SIG-M5 (cell line): ENCODE data around the gene THRA.

Source experiments
- DNase-seq: peaks from one replicate; lab custom pipeline; 2025; lab: John Stamatoyannopoulos, UW

THRA gene

DNA sequence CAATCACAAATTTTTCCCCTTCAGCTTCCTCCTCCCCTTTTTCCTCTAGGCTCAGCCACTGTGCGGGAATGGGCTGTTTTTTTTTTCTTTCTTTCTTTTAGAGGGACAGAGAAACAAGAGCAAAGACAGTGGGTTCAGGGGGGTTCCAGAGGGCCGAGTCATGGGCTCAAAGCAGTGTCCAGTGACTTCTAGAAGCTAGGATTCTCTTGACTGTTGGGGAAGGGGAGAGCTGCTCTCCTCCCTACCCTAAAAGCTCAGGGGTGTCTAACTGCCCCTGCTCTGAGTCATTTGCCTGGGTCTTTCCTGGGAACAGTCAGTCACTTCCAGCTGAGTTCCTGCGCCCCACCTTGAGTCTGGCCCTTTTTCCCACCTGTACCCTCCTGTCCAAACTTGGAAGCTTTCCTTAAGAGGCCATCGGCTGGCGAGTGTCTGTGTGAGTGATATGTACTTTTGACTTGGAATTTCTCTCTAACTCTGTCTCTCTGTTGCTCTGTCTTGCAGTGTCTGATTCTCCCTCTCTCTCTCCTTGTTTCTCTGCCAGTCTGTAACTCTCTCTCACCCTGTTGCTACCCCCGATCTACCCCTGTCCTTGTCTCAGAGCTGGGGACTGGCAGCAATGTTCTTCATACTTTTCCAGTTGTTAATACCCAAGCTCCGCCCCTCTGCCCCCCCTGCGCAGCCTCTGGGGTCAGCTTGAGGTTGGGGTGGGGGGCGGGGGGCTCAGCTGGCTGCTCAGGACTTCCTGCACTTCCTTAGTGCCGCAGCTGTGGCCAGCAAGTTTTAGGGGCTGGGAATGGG lies 2.4 kb downstream of the THRA start:
- DNase-seq: no peak

DNA sequence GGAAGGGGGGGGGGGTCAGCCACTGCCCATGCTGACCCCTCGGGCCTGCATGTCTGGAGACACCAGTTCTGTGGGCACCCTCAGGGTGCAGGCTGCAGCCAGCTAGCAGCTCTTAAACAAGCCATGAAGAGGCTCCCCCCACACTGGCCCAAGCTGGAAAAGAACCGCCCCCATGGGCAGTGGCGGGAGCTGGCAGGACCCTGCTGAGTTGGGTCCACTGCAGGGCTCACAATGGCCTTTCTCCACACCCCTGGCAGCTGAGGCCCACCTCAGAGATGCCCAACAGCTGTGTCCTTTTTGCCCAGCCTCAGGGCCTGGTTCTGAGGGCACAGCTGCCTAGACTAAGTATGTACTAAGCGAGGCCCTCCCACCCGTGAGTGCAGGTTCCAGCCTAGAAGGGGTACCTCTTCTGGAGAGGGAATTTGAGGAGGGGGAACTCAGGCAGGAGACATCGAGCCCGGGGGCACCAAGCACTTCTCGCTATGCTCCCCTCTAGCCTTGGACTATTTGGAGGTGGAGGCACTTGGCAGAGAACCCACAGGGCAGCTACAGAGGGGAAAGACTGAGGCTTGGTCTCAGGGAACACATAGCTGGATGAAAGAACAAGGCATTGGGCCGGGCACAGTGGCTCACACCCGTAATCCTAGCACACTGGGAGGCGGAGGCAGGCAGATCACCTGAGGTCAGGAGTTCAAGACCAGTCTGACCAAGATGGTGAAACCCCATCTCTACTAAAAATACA lies 3.2 kb downstream of the THRA start:
- no peak for DNase-seq

DNA sequence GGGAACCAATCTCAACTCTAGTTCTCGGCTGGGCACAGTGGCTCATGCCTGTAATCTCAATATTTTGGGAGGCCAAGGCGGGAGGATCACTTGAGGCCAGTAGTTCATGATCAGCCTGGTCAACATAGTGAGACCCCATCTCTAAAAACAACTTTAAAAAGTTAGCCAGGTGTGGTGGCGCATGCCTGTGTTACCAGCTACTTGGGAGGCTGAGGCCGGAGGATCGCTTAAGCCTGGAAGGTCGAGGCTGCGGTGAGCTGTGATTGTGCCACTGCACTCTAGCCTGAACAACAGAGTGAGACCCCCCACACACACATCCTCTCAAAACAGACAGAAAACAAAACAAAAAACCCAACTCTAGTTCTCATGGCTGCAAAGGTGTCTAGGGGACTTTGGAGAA lies 4.9 kb downstream of the THRA start:
- no peak for DNase-seq

DNA sequence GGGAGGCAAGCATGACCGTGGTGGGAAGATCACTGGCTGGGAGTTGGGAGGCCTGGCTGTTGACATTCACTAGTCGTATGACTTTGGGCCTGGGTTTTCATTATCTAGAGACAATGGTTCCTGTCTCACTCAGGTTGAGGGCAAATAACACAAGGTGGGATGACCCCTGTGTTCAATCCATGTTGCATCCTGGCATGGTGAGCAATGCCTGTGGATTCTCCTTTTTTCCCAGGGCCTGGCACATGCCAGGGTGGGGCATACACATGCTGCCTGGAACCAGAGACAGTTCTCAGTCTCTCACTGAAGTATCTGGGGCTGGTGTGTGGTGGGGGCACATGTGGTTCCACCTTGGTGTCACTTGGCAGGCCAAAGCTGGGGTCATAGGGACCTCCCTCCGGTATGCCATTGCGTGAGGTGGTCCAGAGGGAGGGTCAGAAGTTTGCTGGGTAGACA lies 5.4 kb downstream of the THRA start:
- no peak for DNase-seq

DNA sequence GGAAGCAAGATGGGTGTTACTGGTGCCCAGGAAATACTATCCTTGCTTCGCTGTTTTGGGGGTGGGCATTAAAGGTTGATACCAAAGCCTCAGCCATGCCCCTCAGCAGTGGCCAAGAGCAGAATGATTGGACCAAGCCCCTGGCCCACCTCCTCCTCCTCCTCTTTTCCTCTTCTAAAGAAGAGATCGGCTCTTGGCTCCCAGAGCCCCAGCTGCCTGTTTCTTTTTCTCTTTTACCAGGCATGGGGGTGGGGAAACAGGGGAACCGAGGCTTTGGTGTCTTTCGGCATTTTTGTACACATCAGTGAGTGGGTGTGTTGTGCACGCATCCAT lies 5.8 kb downstream of the THRA start:
- no peak for DNase-seq

DNA sequence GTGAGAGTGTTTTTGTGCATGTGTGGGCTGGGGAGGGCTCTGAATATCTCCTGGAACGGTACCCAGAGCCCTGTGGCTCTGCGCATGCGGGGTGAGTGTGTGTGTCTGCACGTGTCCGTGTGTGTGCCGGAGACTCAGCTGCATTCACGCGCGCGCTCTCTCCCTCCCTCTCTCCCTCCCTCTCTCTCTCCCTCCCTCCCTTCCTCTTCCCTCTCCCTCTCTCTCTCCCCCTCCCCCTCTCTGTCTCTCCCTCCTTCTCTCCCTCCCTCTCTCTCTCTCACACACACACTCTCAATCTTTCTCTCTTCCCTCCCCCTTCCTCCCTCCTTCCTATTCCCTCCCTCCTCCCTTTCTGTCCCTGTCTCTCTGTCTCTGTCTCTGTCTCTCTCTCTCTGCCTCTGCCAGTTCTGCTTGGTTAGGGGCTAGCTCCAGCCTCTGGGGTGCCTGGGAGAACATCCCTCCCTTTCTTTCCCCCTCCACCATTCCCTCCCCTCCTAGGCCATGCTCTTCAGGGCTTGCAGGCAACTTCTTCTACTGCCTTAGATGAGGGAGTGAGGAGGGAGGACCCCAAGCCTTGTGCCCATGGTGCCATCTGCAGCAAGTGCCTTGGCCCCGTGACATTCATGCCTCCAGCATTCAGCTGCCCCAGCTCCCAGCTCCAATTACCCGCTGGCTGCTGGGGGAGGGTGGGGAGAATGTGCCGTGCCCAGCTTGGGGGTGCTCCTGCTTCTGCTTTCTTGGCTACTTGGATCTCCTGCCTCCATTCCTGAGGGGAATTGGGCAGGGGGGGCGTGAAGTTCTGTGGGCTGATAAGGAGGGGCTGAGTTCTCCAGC lies 6.4 kb downstream of the THRA start:
- DNase-seq: no peak

DNA sequence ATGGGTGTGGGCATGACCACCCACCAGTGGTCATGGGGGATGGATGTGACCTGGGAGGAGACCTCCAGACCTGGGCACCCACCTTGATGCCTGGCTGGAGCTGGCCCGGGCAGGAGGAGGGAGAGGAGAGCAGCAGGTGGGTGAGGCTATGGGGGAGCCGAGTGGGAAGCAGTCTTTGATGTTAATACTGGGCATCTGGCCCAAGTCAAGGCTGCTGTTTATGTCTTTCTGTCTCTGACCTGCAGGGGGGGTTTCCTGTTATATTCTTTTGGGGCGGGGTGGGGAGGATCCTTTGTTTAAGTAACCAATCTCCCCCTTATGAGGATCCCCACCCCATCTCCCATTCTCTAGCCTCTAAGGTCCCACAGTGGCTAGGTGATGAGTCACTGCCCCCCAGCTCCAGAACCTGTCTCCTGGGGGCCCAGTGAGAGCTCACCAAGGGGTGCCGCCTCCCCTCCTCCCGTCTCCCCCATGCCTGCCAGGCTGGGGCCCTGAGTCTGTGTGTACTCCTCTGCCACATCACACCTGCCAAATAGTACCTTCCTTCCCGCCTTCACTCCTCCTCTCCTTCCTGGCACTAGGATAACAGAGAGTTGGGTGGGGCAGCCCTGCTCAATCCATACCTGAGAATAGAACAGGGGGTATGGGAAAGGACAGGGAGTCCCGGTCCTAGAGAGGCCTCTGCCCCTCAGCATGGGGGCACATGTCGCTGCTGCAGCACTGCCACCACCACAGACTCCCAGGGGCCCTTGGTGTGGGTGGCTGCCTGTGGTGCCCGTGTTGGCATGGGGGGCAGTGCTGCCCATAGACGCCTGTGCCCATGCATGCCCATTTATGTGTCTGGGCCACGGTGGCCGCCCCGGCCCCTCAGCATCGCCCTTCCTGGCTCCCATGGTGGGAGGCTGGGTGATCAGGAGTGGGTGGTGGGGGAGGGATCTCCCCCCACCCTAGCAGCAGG lies 7.3 kb downstream of the THRA start:
- DNase-seq: no peak

DNA sequence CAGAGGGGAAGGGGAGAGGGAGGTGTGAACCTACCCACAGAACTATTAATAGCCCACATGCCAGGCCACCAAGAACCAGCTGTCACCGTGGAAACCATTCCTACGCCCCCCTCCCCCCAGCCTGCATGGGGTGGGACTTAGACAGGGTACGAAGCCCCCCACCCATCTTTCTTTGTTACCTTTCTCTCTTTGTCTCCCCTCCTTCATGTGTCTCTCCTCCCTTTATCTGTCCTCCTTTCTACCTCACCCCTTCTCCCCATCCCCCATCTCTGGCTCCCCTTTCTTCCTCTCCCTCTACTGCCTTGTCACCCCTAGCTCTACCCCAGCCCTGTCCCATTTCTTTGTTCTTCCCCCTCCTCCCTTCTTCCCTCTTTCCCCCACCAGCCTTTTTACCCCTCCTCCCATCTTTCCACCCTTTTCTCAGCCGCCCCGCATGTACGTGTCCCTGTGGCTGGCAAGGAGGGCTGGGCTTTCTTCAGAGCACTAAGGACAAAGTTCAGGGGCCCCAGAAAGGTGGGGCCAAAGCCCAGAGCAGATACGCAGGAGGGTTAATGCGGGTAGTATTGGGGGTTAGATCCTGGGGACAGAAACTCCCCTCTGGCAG lies 8.0 kb downstream of the THRA start:
- DNase-seq: no peak

DNA sequence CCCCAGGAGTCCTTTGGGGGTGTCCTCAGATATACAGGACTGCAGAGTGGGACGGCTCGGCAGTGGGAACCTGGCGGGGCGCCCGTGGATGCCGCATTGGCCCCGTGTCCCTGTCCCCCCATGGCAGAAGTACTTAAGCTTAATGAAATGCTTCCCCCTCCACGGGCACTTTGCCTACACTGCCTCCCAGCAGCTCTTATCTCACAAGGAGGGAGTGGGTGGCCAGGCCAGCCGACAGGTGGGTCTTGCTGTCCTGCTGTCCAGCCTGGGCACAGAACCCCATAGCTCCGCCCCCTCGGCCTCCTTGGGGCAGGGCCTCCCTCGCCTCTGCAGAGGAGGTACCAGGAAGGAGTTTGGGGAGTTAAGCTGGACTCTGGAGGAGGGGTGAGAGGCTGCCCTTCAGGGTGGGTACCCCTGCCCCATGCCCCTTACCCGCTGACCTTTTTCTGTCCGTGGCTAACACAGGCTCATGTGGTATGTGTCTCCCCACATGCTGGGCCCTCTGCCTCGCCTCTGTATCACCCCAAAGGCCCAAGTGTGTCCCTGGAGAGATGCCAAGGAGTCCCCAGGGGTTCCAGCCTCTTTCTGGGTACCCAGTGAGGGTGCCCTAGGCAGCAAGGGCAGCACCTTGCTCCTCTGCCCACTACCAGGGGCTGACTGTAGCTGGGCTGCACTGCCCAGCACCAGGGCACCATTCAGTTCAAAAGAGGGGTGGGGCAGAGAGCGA lies 8.7 kb downstream of the THRA start:
- DNase-seq: no peak

DNA sequence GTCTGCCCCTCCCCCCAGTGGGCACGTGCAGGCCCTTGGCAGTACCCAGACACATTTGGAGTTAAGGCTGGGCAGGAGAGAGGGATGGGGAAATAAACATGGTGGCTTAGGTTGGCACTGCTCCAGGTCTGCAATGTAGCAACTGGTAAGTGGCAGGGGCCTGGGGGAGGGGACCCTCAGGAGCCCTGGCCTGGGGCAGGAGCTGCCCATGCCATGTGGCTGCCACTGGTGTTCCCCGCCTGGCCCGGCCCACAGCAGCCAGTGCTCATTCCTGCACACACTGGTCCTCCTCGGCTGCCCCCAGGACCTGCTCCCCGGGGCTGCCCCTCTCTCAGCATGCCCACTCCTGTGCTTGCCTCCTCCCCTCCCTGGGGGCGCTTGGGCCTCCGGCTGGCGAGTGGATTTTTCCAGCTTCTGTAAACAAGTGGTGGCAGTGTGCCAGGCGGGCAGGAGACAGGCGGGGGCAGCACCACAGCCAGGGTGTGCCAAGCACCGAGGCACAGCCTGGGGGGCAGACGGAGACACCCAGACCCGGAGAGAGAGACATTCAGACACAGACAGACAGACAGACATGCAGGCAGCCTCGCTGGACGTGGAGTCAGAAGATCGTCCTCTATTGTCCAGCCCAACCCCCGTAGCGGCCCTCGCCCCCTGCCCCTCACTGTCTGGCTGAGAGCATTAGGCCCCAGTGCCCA lies 9.4 kb downstream of the THRA start:
- no peak for DNase-seq

DNA sequence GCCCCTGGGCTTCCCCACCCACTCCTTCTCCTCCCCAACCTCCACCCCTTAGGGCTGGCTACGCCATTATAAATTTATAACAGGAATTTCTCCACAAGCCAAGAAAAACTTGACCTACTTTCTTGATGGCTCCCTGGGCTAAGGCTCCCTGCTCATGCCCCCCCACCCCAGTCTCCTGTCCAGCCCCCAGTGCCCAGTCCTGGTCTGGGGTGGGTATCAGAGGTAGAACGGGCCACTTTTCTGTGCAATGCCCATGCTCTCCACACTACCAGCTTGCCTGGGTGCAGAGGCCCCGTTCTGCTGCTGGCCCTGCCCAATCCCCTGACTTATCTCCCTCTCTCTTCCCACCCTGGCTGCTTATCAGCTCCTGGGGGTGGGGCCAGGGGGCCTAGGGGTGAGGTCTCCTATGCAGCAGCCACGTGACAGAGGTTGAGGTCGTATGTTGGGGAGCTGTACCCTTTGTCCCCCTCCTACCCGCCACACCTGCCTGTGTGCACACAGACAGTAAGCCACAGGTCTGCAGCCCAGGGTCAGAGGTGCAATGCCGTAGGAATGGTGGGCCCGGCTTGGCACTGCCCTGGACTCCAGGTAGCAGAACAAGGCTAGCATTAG lies 10.1 kb downstream of the THRA start:
- DNase-seq: no peak

DNA sequence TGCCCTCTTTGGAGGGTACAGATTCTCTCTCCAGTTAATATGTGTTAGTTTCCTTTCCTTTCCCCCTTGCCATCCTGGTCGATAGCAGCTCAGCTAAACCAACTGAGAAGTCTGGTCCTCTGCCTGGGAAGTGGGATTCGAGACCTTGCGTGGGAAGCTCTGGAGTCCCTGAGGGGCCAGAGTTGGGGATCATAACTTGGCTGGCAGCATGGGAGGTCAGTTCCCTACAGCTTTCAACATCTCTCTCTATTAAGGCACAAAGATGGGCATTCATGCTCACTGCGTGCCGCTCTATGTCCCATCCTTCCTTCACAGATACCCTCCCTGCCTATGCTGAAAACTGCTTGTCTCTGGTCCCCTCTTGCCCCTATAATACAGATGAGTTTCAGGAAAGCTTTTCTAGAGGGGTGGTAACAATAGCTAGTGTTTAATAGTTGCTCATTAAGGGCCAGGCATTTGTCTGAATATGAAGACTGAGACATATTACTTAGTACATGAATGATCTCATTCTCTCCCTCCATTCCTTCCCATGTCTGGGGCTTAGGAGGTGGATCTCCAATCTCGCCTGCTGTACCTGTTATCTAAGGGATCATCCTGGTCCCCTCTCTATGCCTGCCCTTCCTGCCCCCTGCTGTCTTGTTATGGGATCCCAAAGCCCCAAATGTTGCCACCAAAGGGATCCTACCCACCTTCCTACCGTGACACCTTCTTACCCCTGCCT lies 10.8 kb downstream of the THRA start:
- no peak for DNase-seq

DNA sequence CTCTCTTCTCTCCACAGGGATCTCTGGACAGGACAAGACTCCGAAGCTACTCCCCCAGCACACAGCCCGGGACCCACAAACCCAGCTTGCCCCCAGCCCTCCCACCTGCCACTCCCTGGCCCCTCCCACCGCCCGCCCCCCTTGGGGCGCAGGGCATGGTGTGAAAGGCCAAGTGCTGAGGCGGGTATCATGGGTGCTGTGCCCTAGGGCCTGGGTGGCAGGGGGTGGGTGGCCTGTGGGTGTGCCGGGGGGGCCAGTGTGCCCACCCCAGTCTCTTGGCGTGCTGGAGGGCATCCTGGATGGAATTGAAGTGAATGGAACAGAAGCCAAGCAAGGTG lies 11.4 kb downstream of the THRA start:
- no peak for DNase-seq

DNA sequence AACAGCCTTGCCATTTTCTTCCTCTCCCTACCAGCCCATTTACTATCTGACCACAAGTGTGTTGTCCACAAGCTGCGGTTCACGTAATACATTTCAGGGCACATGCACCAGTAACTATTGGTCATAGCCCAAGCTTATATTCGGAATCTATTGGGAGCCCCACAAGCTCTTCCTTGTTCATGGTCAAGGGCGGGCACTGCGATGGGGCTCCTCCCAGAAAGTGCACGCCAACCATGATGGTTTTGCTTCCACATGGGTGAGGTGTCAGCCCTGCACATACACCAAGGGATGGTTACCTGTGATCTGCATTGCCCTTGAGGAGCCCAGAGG lies 12.1 kb downstream of the THRA start:
- no peak for DNase-seq

DNA sequence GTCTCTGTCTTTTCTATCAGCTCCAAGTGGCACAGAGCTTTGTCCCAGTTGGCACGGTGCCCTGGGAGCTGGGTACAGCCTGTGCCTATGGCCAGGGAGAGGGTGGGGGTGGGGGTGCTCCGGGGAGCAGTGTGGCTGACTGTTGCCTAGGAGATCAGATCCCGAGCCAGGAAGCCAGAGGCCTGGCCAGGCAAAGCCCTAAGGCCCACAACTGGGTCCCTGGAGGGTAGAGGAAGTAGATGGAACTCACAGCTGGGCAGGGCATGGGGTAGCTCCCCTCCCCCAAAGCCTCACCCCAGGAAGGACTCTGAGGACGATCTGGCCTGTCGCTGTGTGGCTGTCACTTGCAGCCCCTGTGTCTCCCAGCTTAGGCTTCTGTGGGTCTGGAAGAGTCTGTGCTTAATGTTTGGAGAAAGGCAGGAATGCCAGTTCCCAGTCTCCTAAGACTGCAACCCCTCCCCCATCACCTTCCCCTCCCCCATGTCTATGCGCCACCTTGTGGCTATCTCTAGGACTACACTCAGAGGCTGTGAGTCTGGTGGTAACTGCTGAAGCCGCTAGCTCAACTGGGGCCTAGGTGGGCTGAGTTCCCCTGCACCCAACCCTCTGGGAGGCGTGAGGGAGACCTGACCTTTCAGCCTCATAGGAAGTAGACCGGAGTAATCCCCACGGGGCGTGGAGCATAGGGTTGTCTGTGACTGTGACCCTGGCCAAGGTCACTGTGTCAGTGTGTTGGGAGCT lies 12.6 kb downstream of the THRA start:
- no peak for DNase-seq

DNA sequence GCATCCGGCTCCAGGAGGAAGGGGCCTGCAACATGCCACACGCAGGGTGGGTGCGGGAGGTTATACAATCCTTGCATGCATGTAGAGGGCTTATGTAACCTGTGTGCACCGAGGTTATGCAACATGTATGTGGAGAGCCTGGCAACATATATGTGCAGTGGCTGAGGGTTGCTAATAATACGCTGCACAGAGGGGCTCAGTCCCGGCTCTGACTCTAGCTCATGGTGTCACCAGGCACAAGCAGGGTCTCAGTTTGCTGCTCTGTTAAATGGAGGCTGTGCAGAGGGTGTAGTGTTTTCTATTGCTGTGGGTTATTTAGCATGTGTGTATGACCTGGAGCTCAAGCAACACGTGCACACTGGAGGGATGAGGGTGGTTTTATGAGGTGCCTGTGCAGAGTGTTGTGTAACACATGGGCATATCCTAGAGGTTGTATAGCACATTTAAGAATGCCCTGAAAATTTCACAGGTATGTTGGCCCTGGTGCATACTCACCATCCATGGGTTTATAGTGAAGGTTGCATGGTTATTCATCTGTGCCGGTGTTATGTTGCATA lies 13.3 kb downstream of the THRA start:
- DNase-seq: no peak

DNA sequence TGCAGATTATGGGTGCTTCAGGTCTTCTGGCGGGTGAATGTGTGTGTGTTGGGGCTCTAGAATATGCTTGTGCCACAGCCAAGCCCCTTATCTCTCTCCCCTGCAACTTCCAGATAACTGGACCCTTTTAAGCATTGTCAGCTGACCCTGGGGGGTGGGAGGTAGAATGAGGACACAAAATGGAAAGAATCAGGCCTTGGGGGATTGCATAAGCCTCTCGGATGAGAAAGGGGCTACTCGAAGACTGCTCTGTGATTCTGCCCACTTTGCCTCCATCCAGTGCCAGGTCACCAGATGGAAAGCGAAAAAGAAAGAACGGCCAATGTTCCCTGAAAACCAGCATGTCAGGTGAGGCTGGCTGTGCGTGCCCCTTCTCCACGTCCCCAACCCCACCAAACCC lies 13.8 kb downstream of the THRA start:
- DNase-seq: no peak

DNA sequence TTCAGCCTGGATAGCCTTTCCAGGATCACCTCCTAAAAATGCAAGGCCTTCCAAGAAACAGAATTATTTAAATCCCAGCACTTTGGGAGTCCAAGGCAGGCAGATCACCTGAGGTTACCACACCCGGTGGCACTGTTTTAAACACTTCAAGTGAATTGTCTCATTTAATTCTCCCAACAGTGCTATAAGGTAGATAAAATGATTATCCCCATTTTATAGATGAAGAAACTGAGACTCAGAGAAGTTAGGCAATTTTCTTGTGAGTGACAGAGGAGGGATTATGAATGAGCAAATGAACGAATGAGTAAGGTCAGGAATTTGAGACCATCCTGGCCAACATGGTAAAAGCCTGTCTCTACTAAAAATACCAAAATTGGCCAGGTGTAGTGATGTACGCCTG lies 16.8 kb downstream of the THRA start:
- no peak for DNase-seq
